NCI-H446 (cell line): ENCODE measurements around the gene RPGRIP1L.
"Not testable (repeated sequence)": the region's sequence is repeated elsewhere in the genome, so short reads cannot be mapped to it uniquely, and the experiment has no call there.

Source experiments
- DNase-seq, 2 experiments: peaks; one replicate each; lab custom pipeline; 2025; lab: John Stamatoyannopoulos, UW

RPGRIP1L gene

GRCh38 chr16:53712065-53712464, 8.4 kb upstream of the RPGRIP1L start:
- DNase-seq: no peak

- DNase-seq: no peak
Observed at GRCh38 chr16:53711390-53711789, 7.7 kb upstream of the RPGRIP1L start.

GRCh38 chr16:53708490-53708889, 4.8 kb upstream of the RPGRIP1L start:
- DNase-seq: no peak

GRCh38 chr16:53707671-53708070, 4.0 kb upstream of the RPGRIP1L start:
- DNase-seq: no peak

GRCh38 chr16:53704445-53704813, 770 bp upstream of the RPGRIP1L start:
- no peak for DNase-seq

GRCh38 chr16:53698271-53698670, 5.4 kb downstream of the RPGRIP1L start:
- not testable (repeated sequence) for DNase-seq

GRCh38 chr16:53695070-53695469, 8.6 kb downstream of the RPGRIP1L start:
- no peak for DNase-seq

GRCh38 chr16:53693320-53693719, 10.3 kb downstream of the RPGRIP1L start:
- DNase-seq: no peak

GRCh38 chr16:53692146-53692545, 11.5 kb downstream of the RPGRIP1L start:
- DNase-seq: no peak

- no peak for DNase-seq
Observed at GRCh38 chr16:53690771-53691170, 12.9 kb downstream of the RPGRIP1L start.

- no peak for DNase-seq
Observed at GRCh38 chr16:53689636-53690035, 14.0 kb downstream of the RPGRIP1L start.

- no peak for DNase-seq
Observed at GRCh38 chr16:53686710-53687109, 16.9 kb downstream of the RPGRIP1L start.

- not testable (repeated sequence) for DNase-seq
Observed at GRCh38 chr16:53685334-53685733, 18.3 kb downstream of the RPGRIP1L start.

GRCh38 chr16:53681354-53681753, 22.3 kb downstream of the RPGRIP1L start:
- no peak for DNase-seq

GRCh38 chr16:53680756-53681155, 22.9 kb downstream of the RPGRIP1L start:
- DNase-seq: no peak

GRCh38 chr16:53678756-53679343, 24.8 kb downstream of the RPGRIP1L start:
- DNase-seq: no peak

- no peak for DNase-seq
Observed at GRCh38 chr16:53678155-53678554, 25.5 kb downstream of the RPGRIP1L start.

- DNase-seq: no peak
Observed at GRCh38 chr16:53673189-53673588, 30.5 kb downstream of the RPGRIP1L start.

GRCh38 chr16:53672461-53672860, 31.2 kb downstream of the RPGRIP1L start:
- DNase-seq: no peak

- DNase-seq: no peak
Observed at GRCh38 chr16:53668869-53669268, 34.8 kb downstream of the RPGRIP1L start.

GRCh38 chr16:53666786-53667415, 36.8 kb downstream of the RPGRIP1L start:
- DNase-seq: no peak

- no peak for DNase-seq
Observed at GRCh38 chr16:53664724-53665345, 38.8 kb downstream of the RPGRIP1L start.

GRCh38 chr16:53662072-53662471, 41.6 kb downstream of the RPGRIP1L start:
- no peak for DNase-seq

- no peak for DNase-seq
Observed at GRCh38 chr16:53654946-53655345, 48.7 kb downstream of the RPGRIP1L start.
